ENCODE results near the gene ADGRD1.

GRCh38 chr12:130987151-130987931, 33.6 kb downstream of the ADGRD1 start:
- no peak for TF ChIP-seq EZH2 (IDR thresholded peaks at IDR 0.05)
- TF ChIP-seq POLR2AphosphoS5 (IDR thresholded peaks at IDR 0.05; ENCODE audit: borderline replicate concordance, low read depth, low read length) = no peak

Measured in SK-N-MC (cell line).